GM12878 (cell line): ENCODE measurements around the gene PIF1. TPM values are rescaled to one million over a fixed set of nuclear protein-coding genes. Genes with fewer than 3 reads are reported as not detected.

Experiments
- ATAC-seq: fragments of 200-7000 bp; cut with Tn5 transposase; 3 replicates; pipeline ENCODE4 v1.9.1; 2020; ENCODE audit warnings: mild to moderate bottlenecking, moderate library complexity
- BruUV-seq: library from RNA; stranded (reverse); fragments of 400-500 nt; replicated peaks from 2 replicates; lab custom pipeline; 2021; lab: Mats Ljungman, UMichigan
- CTCF ChIA-PET: fragments of 300-600 bp; sonication (Branson Sonifier 250); formaldehyde crosslinking; extraction: SDS; loops from one replicate; lab custom pipeline; 2021; ENCODE audit warnings: inconsistent platforms; lab: Yijun Ruan, JAX
- POLR2A ChIA-PET: fragments of 350-600 bp; formaldehyde crosslinking; extraction: SDS; loops from one replicate; lab custom pipeline; 2021; ENCODE audit warnings: inconsistent platforms; lab: Charles Lee
- RAD21 ChIA-PET: fragments of 300-600 bp; sonication (Branson Sonifier 250); formaldehyde crosslinking; loops from one replicate; lab custom pipeline; 2023; ENCODE audit warnings: antibody characterized with exemption; ENCODE audit not compliant: unreplicated experiment; lab: Charles Lee
- SMC1A ChIA-PET: fragments of 300-600 bp; sonication (Branson Sonifier 250); formaldehyde crosslinking; loops from one replicate; lab custom pipeline; 2023; ENCODE audit not compliant: unreplicated experiment, uncharacterized antibody; lab: Charles Lee
- DNase-seq: peaks from one replicate; pipeline ENCODE4 v3.0.0-alpha.2; 2011; ENCODE audit warnings: low read depth, low spot score
- FAIRE-seq: peaks from 3 replicates; lab custom pipeline; 2011; peaks lifted over from hg19 to GRCh38; lab: Jason Lieb, UNC
- H2AFZ ChIP-seq: 2 replicates; pipeline ENCODE4 v1.6.0; 2011; ENCODE audit warnings: low read depth, low read length, control low read depth; ENCODE audit not compliant: control insufficient read depth
- H3K27ac ChIP-seq: 2 replicates; pipeline ENCODE4 v1.5.1; 2011; ENCODE audit warnings: control low read depth; ENCODE audit not compliant: control insufficient read depth, insufficient read depth
- H3K27me3 ChIP-seq, 2 experiments: replicated peaks in 1 of 2; 2 replicates each; pipeline versions ENCODE4 v1.6.0 to v1.6.1; 2011; ENCODE audit warnings: low read length in 1 of 2; ENCODE audit not compliant: control insufficient read depth in 2 of 2, insufficient read depth in 2 of 2
- H3K36me3 ChIP-seq, 2 experiments: 2 replicates each; pipeline ENCODE4 v1.5.1; 2011; ENCODE audit warnings: low read length in 1 of 2; ENCODE audit not compliant: control insufficient read depth in 2 of 2, insufficient read depth in 2 of 2
- H3K4me1 ChIP-seq: 2 replicates; pipeline ENCODE4 v1.6.1; 2011; ENCODE audit warnings: mild to moderate bottlenecking, low read length, moderate library complexity, mixed read lengths; ENCODE audit not compliant: control insufficient read depth, insufficient read depth
- H3K4me2 ChIP-seq: 2 replicates; pipeline ENCODE4 v1.6.0; 2011; ENCODE audit warnings: control low read depth; ENCODE audit not compliant: control insufficient read depth, insufficient read depth
- H3K4me3 ChIP-seq: fragments of 200-600 bp; sonication (generic); 2 replicates; pipeline ENCODE4 v1.5.1; 2016
- H3K79me2 ChIP-seq: 2 replicates; pipeline ENCODE4 v1.6.0; 2011; ENCODE audit warnings: low read length; ENCODE audit not compliant: control insufficient read depth, insufficient read depth
- H3K9ac ChIP-seq: 2 replicates; pipeline ENCODE4 v1.8.0; 2011; ENCODE audit warnings: low read length, control low read depth, mixed read lengths; ENCODE audit not compliant: control insufficient read depth, insufficient read depth
- H3K9me3 ChIP-seq: replicated peaks from 3 replicates; pipeline ENCODE4 v1.5.1; 2011; ENCODE audit warnings: mild to moderate bottlenecking, low read length; ENCODE audit not compliant: control insufficient read depth, insufficient read depth
- H4K20me1 ChIP-seq: 2 replicates; pipeline ENCODE4 v1.6.0; 2011; ENCODE audit not compliant: control insufficient read depth, insufficient read depth
- ATF7 ChIP-seq: fragments of 450-650 bp; IDR thresholded peaks from 2 replicates; pipeline ENCODE4 v1.6.1; 2016; ENCODE audit warnings: low read depth, mild to moderate bottlenecking
- NFYA ChIP-seq: IDR thresholded peaks from 2 replicates; pipeline ENCODE4 v1.6.1; 2011; ENCODE audit warnings: low read depth, mild to moderate bottlenecking, low read length, improper control_type of control experiment, borderline replicate concordance
- NR2C1 ChIP-seq: fragments of 450-650 bp; IDR thresholded peaks from 2 replicates; pipeline ENCODE4 v1.6.1; 2017; ENCODE audit warnings: antibody characterized with exemption, mild to moderate bottlenecking, moderate library complexity
- NR2F1 ChIP-seq: fragments of 450-650 bp; conservative IDR thresholded peaks from 2 replicates; pipeline ENCODE4 v1.6.1; 2017; ENCODE audit warnings: mild to moderate bottlenecking
- WGBS: methylation state at CpG from one replicate; pipeline ENCODE4 v1.1.6; 2016; ENCODE audit warnings: low lambda C conversion rate; ENCODE audit not compliant: insufficient replicate concordance, insufficient coverage; ENCODE audit errors: missing lambda C conversion rate; 5-methylcytosine and 5-hydroxymethylcytosine counted together
- in situ Hi-C: fragments of 300-500 bp; cut with MboI; formaldehyde crosslinking; loops from 9 replicates; pipeline ENCODE4 v1.14.3; 2018; ENCODE audit warnings: mixed read lengths
- intact Hi-C: fragments of 100-400 bp; cut with micrococcal nuclease; formaldehyde crosslinking; loops from one replicate; pipeline ENCODE4 v1.14.2; 2022; ENCODE audit not compliant: unreplicated experiment
- polyA plus RNA-seq, 11 experiments: library from polyadenylated mRNA; depleted of rRNA in 4 of 11; unstranded in 6 of 11; stranded (reverse) in 5 of 11; fragments of >200 nt; fragmentation: Nextera tagmentation in 4 of 11; fragmentation: Illumina TruSeq in 1 of 11; extraction: Ambion mirVana in 4 of 11; extraction: Trizol in 1 of 11; gene quantifications; 1 replicate in 1 of 11; 2 replicates in 10 of 11; pipeline versions ENCODE4 v1.2.1 to v1.2.3, GENCODE V29; 2011 to 2016; ENCODE audit warnings: inconsistent platforms in 2 of 11, missing spikeins in 2 of 11, low read depth in 1 of 11
- total RNA-seq, 4 experiments: library from RNA; depleted of rRNA in 3 of 4; stranded (reverse); fragments of >200 nt in 3 of 4; fragmentation: Illumina TruSeq in 1 of 4; extraction: Trizol in 1 of 4; gene quantifications; 2 replicates each; pipeline versions ENCODE4 v1.2.1 to v1.2.3, GENCODE V29; 2013 to 2021

PIF1 gene
- total and polyA plus RNA-seq, 10 of the 15 experiments (the other 5 are each of a cell fraction or from before 2014, with no cell fraction given), result 3.7 to 68.9 (median 31.1) TPM

DNA sequence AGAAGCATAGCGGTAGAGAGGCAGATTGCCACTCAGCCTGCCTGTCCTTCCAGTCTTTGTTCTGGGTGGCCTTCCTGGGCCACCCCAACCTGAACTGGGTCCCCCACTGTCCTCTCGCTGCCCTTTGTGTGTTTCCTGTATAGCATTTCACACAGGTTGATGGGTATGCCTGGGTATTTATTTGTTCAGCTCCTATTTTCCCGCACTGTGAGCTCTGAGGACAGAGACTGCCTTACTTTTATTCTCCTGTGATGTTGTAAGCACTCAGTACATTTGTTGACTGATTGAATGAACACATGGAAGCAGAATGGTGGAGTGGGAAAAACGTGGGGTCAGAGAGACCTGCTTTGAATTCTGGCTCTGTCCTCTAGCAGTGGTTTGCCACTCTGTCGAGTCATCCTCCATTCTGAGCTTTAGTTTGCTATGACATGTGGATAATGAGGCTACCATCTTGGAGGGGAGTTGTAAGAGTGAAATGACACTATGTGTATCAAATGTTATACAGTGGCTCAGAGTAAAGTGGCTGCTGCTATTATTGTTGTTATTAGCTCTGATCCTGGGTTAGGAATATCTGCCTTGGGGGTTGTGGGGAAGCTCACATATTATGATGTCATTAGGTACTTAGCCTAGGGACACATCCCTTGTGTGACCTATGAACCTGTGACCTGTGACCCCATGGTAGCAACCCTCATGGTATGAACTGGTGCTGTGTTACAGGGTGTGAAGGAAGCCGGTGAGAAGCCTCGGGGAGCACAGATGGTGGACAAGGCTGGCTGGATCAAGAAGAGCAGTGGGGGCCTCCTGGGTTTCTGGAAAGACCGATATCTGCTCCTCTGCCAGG, 22.6 kb upstream of the PIF1 start:
- no peak overlapping the region for H3K9ac ChIP-seq
- DNase-seq (no peak), ATAC-seq (no peak), FAIRE-seq (no peak)
- 0 out of 2 replicates have a peak overlapping the region, but pooled peaks have one; percentile 99 for H3K4me3 ChIP-seq
- intact Hi-C loops, result no loop called here
- CTCF ChIA-PET, result interaction anchor here (1.4 to 2.0 kb wide), 4 partner anchors 12 to 46 kb away, joined by 3 to 6 read pairs (median 5); no protein-coding TSS in a partner anchor
- H2AFZ ChIP-seq, result no peak overlapping the region
- peak overlapping the region; percentile 36; the same call in 1 of the 2 replicates for H3K4me2 ChIP-seq
- H3K4me1 ChIP-seq, result peaks cover 22% of the 10 kb centered on the region
- SMC1A ChIA-PET, result interaction anchor here (0.8 to 6.5 kb wide), 7 partner anchors 12 to 421 kb away, joined by 3 to 116 read pairs (median 4); no protein-coding TSS in a partner anchor
- in situ Hi-C loops, result no loop called here
- POLR2A ChIA-PET, result interaction anchor here (0.5 to 5.3 kb wide), 6 partner anchors 12 to 44 kb away, joined by 3 to 48 read pairs (median 4); no protein-coding TSS in a partner anchor
- TF ChIP-seq NFYA (no peak), NR2F1 (0 out of 2 replicates have a peak, but pooled peaks have one; percentile 24), ATF7 (peak; percentile 25; the same call in 1 of the 2 replicates), NR2C1 (peak; percentile 77)
- RAD21 ChIA-PET, result interaction anchor here (6.8 kb wide), 1 partner anchor 35 kb away, joined by 56 read pairs; no protein-coding TSS in a partner anchor
- H3K27ac ChIP-seq, result peak overlapping the region; percentile 58
- H3K27me3 ChIP-seq, result no peaks in the 10 kb centered on the region
- no TSS peak for BruUV-seq
- H3K36me3 ChIP-seq, result peaks cover 5 to 14% of the 10 kb centered on the region in 2 experiments
- WGBS, result 93% methylated on average over 8 of the region's 8 CpGs
- H3K9me3 ChIP-seq, result no peaks in the 10 kb centered on the region
- peaks cover 61% of the 10 kb centered on the region for H3K79me2 ChIP-seq
- H4K20me1 ChIP-seq, result no peaks in the 10 kb centered on the region
